ENCODE data around the gene CLTCL1. TPM values are rescaled to one million over a fixed set of nuclear protein-coding genes. Genes with fewer than 3 reads are reported as not detected.
"Not testable (repeated sequence)": the region's sequence is repeated elsewhere in the genome, so short reads cannot be mapped to it uniquely, and the experiment has no call there.

The CLTCL1 gene
- 1 to 10 TPM; 1.3 to 3.3 TPM for total RNA-seq

- ATAC-seq (peak; percentile 75 to 80), DNase-seq (ENCODE audit: low spot score in 2 of 2) (peak; percentile 67 to 80)
- Mint-ChIP-seq H3K36me3 (peaks cover 0 to 10% of the 10 kb centered on the region in 2 donors), H3K9me3 (no peaks in the 10 kb centered on the region), H3K27ac (peak within 1 kb of the TSS; percentile 39 to 75)
Measured at GRCh38 chr22:19291580-19292457, at the start of gene CLTCL1. CLTCL1 (minus strand) TSS chr22:19291719; CDS start chr22:19291641, 78 bp downstream.

GRCh38 chr22:19337137-19337536, 45.6 kb upstream of the CLTCL1 start:
- peaks cover 44 to 49% of the 10 kb centered on the region in 2 donors for H3K9me3 Mint-ChIP-seq
- H3K27ac Mint-ChIP-seq = no peak overlapping the region
- DNase-seq (ENCODE audit: low spot score in 2 of 2) (no peak), ATAC-seq (no peak)
- peaks cover 82 to 88% of the 10 kb centered on the region in 2 donors for H3K36me3 Mint-ChIP-seq

GRCh38 chr22:19336133-19337075, 44.9 kb upstream of the CLTCL1 start:
- ATAC-seq = no peak
- Mint-ChIP-seq H3K27ac (no peak overlapping the region), H3K36me3 (peaks cover 83 to 86% of the 10 kb centered on the region in 2 donors)

GRCh38 chr22:19331975-19332374, 40.5 kb upstream of the CLTCL1 start:
- no peak for ATAC-seq
- H3K27ac Mint-ChIP-seq = no peak overlapping the region

More at GRCh38 chr22:19336133-19337075, 44.9 kb upstream of the CLTCL1 start:
- DNase-seq (ENCODE audit: low spot score in 2 of 2) = no peak
- peaks cover 38 to 46% of the 10 kb centered on the region in 2 donors for H3K9me3 Mint-ChIP-seq

GRCh38 chr22:19331474-19331873, 40.0 kb upstream of the CLTCL1 start:
- no peak for ATAC-seq
- no peak overlapping the region for H3K27ac Mint-ChIP-seq
- peaks cover 16 to 19% of the 10 kb centered on the region in 2 donors for H3K9me3 Mint-ChIP-seq
- DNase-seq (ENCODE audit: low spot score in 2 of 2) = no peak
- H3K36me3 Mint-ChIP-seq = peaks cover 61 to 66% of the 10 kb centered on the region in 2 donors

More at GRCh38 chr22:19331975-19332374, 40.5 kb upstream of the CLTCL1 start:
- Mint-ChIP-seq H3K9me3 (peaks cover 16 to 23% of the 10 kb centered on the region in 2 donors), H3K36me3 (peaks cover 66 to 71% of the 10 kb centered on the region in 2 donors)
- no peak for DNase-seq (ENCODE audit: low spot score in 2 of 2)

GRCh38 chr22:19330865-19331418, 39.4 kb upstream of the CLTCL1 start:
- Mint-ChIP-seq H3K9me3 (peaks cover 14 to 15% of the 10 kb centered on the region in 2 donors), H3K36me3 (peaks cover 56 to 61% of the 10 kb centered on the region in 2 donors)
- no peak for ATAC-seq

GRCh38 chr22:19330205-19330604, 38.7 kb upstream of the CLTCL1 start:
- not testable (repeated sequence) for DNase-seq (ENCODE audit: low spot score in 2 of 2); ATAC-seq; H3K27ac Mint-ChIP-seq
- Mint-ChIP-seq H3K36me3 (peaks cover 49 to 53% of the 10 kb centered on the region in 2 donors), H3K9me3 (peaks cover 8 to 10% of the 10 kb centered on the region in 2 donors)

More at GRCh38 chr22:19330865-19331418, 39.4 kb upstream of the CLTCL1 start:
- DNase-seq (ENCODE audit: low spot score in 2 of 2) = no peak
- H3K27ac Mint-ChIP-seq = no peak overlapping the region

GRCh38 chr22:19329454-19329853, 37.9 kb upstream of the CLTCL1 start:
- peaks cover 44 to 47% of the 10 kb centered on the region in 2 donors for H3K36me3 Mint-ChIP-seq

GRCh38 chr22:19325296-19325948, 33.9 kb upstream of the CLTCL1 start:
- peaks cover 4 to 6% of the 10 kb centered on the region in 2 donors for H3K9me3 Mint-ChIP-seq
- peaks cover 17 to 21% of the 10 kb centered on the region in 2 donors for H3K36me3 Mint-ChIP-seq
- ATAC-seq (no peak), DNase-seq (ENCODE audit: low spot score in 2 of 2) (no peak)
- H3K27ac Mint-ChIP-seq = no peak overlapping the region

More at GRCh38 chr22:19329454-19329853, 37.9 kb upstream of the CLTCL1 start:
- peaks cover 4 to 6% of the 10 kb centered on the region in 2 donors for H3K9me3 Mint-ChIP-seq
- no peak overlapping the region for H3K27ac Mint-ChIP-seq
- DNase-seq (ENCODE audit: low spot score in 2 of 2) (no peak), ATAC-seq (no peak)

GRCh38 chr22:19323420-19323819, 31.9 kb upstream of the CLTCL1 start:
- not testable (repeated sequence) for ATAC-seq; H3K27ac Mint-ChIP-seq; DNase-seq (ENCODE audit: low spot score in 2 of 2); H3K9me3 Mint-ChIP-seq
- H3K36me3 Mint-ChIP-seq = peaks cover 8 to 13% of the 10 kb centered on the region in 2 donors

- no peak for ATAC-seq
- peak overlapping the region in 1 of 2 donors; percentile 61 for H3K27ac Mint-ChIP-seq
- H3K9me3 Mint-ChIP-seq = peaks cover 6 to 8% of the 10 kb centered on the region in 2 donors
- DNase-seq (ENCODE audit: low spot score in 2 of 2) = no peak
- peaks cover 9 to 15% of the 10 kb centered on the region in 2 donors for H3K36me3 Mint-ChIP-seq
Measured at GRCh38 chr22:19321757-19322156, 30.2 kb upstream of the CLTCL1 start.

- peaks cover 9 to 11% of the 10 kb centered on the region in 2 donors for H3K9me3 Mint-ChIP-seq
Measured at GRCh38 chr22:19320136-19320535, 28.6 kb upstream of the CLTCL1 start.

GRCh38 chr22:19319281-19319680, 27.8 kb upstream of the CLTCL1 start:
- ATAC-seq = no peak
- H3K27ac Mint-ChIP-seq = no peak overlapping the region
- H3K36me3 Mint-ChIP-seq = peaks cover 12 to 18% of the 10 kb centered on the region in 2 donors
- no peak for DNase-seq (ENCODE audit: low spot score in 2 of 2)
- peaks cover 10 to 13% of the 10 kb centered on the region in 2 donors for H3K9me3 Mint-ChIP-seq

More at GRCh38 chr22:19320136-19320535, 28.6 kb upstream of the CLTCL1 start:
- ATAC-seq; H3K27ac Mint-ChIP-seq; DNase-seq (ENCODE audit: low spot score in 2 of 2): not testable (repeated sequence)
- peaks cover 9 to 15% of the 10 kb centered on the region in 2 donors for H3K36me3 Mint-ChIP-seq

GRCh38 chr22:19317865-19318264, 26.3 kb upstream of the CLTCL1 start:
- no peak for DNase-seq (ENCODE audit: low spot score in 2 of 2)
- peaks cover 15 to 21% of the 10 kb centered on the region in 2 donors for H3K36me3 Mint-ChIP-seq

GRCh38 chr22:19307872-19308271, 16.4 kb upstream of the CLTCL1 start:
- H3K27ac Mint-ChIP-seq = no peak overlapping the region
- no peak for ATAC-seq
- H3K9me3 Mint-ChIP-seq = no peaks in the 10 kb centered on the region
- DNase-seq (ENCODE audit: low spot score in 2 of 2) = no peak
- H3K36me3 Mint-ChIP-seq = no peaks in the 10 kb centered on the region

More at GRCh38 chr22:19317865-19318264, 26.3 kb upstream of the CLTCL1 start:
- H3K9me3 Mint-ChIP-seq = peaks cover 13 to 16% of the 10 kb centered on the region in 2 donors
- ATAC-seq = no peak
- no peak overlapping the region for H3K27ac Mint-ChIP-seq
